Mammary epithelial cell (primary cell): ENCODE measurements around the gene TOP2B.

Experiments used
- EZH2 ChIP-seq: IDR thresholded peaks from 2 replicates; pipeline ENCODE4 v1.6.1; 2012; ENCODE audit warnings: low read length, inconsistent platforms, borderline replicate concordance
- TF ChIP-seq, protein P1 (sequence below), 2 donors: IDR thresholded peaks in 1 of 2; conservative IDR thresholded peaks in 1 of 2; 2 replicates each; pipeline ENCODE4 v1.5.1; 2011 to 2012; ENCODE audit warnings: inconsistent platforms in 2 of 2, low read length in 2 of 2, mild to moderate bottlenecking in 2 of 2, control low read depth in 1 of 2, low read depth in 1 of 2; ENCODE audit not compliant: insufficient read depth in 1 of 2; ENCODE audit errors: extremely low read depth in 1 of 2

DNA sequence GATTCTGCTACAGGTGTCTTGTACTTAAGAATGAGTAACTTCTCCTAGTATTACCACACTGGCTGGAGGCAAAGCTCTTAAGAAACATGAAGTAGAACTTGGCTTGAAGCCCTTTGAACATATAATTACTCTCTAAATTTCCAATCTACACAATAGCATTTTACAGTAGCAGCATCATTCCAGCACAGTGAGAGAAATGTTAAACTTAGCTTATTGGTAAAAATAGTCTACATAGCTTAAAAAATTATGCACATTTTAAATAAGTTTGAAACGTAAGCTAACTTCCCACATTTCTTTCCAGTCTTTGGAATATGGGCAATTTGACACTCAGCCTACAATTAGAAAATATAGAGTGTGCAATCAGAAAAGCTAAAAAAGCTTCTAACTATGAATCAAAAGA is 32.8 kb upstream of the TOP2B start:
- TF ChIP-seq, protein P1, sequence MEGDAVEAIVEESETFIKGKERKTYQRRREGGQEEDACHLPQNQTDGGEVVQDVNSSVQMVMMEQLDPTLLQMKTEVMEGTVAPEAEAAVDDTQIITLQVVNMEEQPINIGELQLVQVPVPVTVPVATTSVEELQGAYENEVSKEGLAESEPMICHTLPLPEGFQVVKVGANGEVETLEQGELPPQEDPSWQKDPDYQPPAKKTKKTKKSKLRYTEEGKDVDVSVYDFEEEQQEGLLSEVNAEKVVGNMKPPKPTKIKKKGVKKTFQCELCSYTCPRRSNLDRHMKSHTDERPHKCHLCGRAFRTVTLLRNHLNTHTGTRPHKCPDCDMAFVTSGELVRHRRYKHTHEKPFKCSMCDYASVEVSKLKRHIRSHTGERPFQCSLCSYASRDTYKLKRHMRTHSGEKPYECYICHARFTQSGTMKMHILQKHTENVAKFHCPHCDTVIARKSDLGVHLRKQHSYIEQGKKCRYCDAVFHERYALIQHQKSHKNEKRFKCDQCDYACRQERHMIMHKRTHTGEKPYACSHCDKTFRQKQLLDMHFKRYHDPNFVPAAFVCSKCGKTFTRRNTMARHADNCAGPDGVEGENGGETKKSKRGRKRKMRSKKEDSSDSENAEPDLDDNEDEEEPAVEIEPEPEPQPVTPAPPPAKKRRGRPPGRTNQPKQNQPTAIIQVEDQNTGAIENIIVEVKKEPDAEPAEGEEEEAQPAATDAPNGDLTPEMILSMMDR (conservative IDR thresholded peaks at IDR 0.05 in 1 of 2, IDR thresholded peaks at IDR 0.05 in 1 of 2; ENCODE audit: extremely low read depth in 1 of 2, insufficient read depth in 1 of 2, low read depth in 1 of 2, low read length in 2 of 2) = no peak
- TF ChIP-seq EZH2 = no peak
